Type B pancreatic cell (in vitro differentiated cells): ENCODE results near the gene GCNT1. TPM values are rescaled to one million over a fixed set of nuclear protein-coding genes. Genes with fewer than 3 reads are reported as not detected.
A peak's percentile ranks its signal among the peaks of the same experiment; 100 is the strongest.

Experiments
- DNase-seq: peaks from one replicate; pipeline ENCODE4 v3.0.0; 2021; ENCODE audit warnings: mixed read lengths; ENCODE audit not compliant: unreplicated experiment; ENCODE audit errors: extremely low spot score
- H3K27ac Mint-ChIP-seq: 2 replicates; pipeline ENCODE4 v1.8.0; 2021; ENCODE audit warnings: mild to moderate bottlenecking, mixed read lengths
- H3K27me3 Mint-ChIP-seq: 2 replicates; pipeline ENCODE4 v1.8.0; 2021; ENCODE audit warnings: mixed read lengths
- H3K36me3 Mint-ChIP-seq: 2 replicates; pipeline ENCODE4 v1.8.0; 2021; ENCODE audit warnings: mixed read lengths
- H3K4me1 Mint-ChIP-seq: one replicate; pipeline ENCODE4 v1.8.0; 2021; ENCODE audit warnings: mixed read lengths; ENCODE audit not compliant: unreplicated experiment
- H3K4me3 Mint-ChIP-seq: 2 replicates; pipeline ENCODE4 v1.8.0; 2021; ENCODE audit warnings: mild to moderate bottlenecking, mixed read lengths
- H3K9me3 Mint-ChIP-seq: 2 replicates; pipeline ENCODE4 v1.8.0; 2021; ENCODE audit warnings: mixed read lengths
- long read RNA-seq: library from polyadenylated mRNA; unstranded; transcript quantifications from one replicate; pipeline ENCODE4 v2.0.0, GENCODE V29; 2020
- total RNA-seq: library from RNA; stranded (reverse); gene quantifications from 2 replicates; pipeline ENCODE4 v1.2.1, GENCODE V29; 2021; ENCODE audit warnings: low replicate concordance
- TF ChIP-seq, protein P1 (sequence below): fragments of 200-600 bp; sonication (generic); conservative IDR thresholded peaks from 2 replicates; pipeline ENCODE4 v1.5.0; 2021; ENCODE audit warnings: antibody characterized with exemption, mild to moderate bottlenecking

Gene GCNT1
- 23.8 and 50.3 TPM in 2 replicates for total RNA-seq
- long read RNA-seq, full-length matches to known transcripts: 118 of 150 reads
- long read RNA-seq, partial matches to known transcripts: 4 of 150 reads
- long read RNA-seq, other reads (novel, unspliced or antisense): 28 of 150 reads

DNA sequence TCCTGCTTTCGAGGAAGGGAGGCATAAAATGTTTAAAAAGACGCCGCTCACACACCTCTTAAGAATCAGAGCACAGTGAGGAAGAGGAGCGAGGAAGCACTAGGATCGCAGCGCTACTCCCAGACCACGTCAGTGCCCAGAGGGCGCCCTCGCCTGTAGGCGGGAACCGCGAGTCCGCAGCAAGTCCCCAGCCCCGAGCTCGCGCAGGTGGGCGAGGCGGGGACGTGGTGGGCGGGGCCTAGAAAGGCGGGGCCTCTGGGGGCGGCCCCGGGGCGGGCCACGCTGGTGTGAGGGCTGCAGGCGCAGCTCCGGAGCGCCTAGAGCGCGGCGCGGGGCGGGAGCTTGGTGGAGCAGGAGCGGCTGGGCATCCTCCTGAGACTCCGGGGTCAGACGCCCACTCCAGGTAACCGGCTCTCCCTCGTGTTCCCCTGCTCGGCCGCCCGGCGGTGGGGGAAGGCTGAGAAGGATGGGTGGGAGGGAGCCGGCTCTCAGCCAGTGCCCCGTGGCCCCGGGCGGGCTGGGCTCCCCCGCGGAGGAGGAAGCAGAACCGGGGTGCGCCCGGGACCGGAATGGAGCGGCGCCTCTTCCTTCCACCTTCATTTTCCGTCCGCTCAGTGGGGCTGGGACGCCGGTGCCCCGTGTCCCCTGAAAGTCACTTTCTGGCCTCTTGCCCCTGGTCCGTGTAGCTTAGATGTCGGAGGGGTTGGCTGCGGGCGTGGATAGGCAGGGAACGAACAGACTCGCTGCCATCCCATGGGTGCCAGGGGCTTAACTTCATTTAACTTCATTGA lies at the start of gene GCNT1:
Gene GCNT1, plus strand, starts transcription at position 280 of the 791 bp plus-strand sequence. CDS start 43,200 bp downstream, outside the sequence.
- H3K27me3 Mint-ChIP-seq: peaks cover 4% of the 10 kb centered on the region
- no peaks in the 10 kb centered on the region for H3K9me3 Mint-ChIP-seq
- peak; percentile 91 for DNase-seq
- peak within 1 kb of the TSS; percentile 86 for H3K27ac Mint-ChIP-seq
- peak within 1 kb of the TSS; percentile 95 for H3K4me3 Mint-ChIP-seq
- peaks cover 14% of the 10 kb centered on the region for H3K4me1 Mint-ChIP-seq
- no peaks in the 10 kb centered on the region for H3K36me3 Mint-ChIP-seq
- TF ChIP-seq, protein P1, sequence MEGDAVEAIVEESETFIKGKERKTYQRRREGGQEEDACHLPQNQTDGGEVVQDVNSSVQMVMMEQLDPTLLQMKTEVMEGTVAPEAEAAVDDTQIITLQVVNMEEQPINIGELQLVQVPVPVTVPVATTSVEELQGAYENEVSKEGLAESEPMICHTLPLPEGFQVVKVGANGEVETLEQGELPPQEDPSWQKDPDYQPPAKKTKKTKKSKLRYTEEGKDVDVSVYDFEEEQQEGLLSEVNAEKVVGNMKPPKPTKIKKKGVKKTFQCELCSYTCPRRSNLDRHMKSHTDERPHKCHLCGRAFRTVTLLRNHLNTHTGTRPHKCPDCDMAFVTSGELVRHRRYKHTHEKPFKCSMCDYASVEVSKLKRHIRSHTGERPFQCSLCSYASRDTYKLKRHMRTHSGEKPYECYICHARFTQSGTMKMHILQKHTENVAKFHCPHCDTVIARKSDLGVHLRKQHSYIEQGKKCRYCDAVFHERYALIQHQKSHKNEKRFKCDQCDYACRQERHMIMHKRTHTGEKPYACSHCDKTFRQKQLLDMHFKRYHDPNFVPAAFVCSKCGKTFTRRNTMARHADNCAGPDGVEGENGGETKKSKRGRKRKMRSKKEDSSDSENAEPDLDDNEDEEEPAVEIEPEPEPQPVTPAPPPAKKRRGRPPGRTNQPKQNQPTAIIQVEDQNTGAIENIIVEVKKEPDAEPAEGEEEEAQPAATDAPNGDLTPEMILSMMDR: peak; percentile 54

DNA sequence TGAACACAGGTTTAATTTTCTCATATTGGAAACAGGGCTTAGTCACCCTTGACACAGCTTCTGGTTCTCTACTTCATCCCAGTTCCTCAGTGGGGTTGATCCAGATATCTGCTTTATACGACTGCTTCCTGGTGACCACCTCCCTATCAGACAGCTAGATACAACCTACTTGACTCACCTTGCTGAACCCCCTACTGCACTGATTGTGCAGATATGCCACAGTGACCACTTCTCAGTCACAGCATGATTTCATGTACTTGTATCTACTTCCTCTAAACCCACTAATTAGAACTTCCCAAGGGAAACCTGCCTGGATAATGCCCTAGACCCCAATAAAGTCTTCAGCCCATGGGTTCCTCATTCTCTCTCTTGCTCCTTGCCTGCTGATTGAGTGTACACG lies 46.3 kb upstream of the GCNT1 start:
- Mint-ChIP-seq H3K27ac (no peak overlapping the region), H3K27me3 (no peaks in the 10 kb centered on the region), H3K4me1 (peaks cover 10% of the 10 kb centered on the region), H3K36me3 (no peaks in the 10 kb centered on the region), H3K4me3 (no peak overlapping the region), H3K9me3 (peaks cover 14% of the 10 kb centered on the region)
- DNase-seq: no peak
- TF ChIP-seq, protein P1: no peak

DNA sequence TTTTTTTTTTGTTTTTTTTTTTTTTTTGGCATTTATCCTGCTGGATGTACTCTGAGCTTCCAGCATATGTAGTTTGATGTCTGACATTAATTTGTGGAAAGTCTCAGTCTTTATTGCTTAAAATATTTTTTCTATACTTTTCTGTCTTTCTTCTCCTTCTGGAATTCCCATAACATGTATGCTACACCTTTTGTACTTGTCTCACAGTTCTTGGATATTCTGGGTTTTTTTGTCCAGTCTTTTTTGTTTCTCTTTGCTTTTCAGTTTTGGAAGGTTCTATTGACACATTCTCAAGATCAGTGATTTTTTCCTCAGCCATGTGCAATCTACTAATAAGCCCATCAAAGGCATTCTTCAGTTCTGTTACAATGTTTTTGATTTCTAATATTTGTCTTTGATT lies 45.3 kb upstream of the GCNT1 start:
- DNase-seq: no peak
- no peaks in the 10 kb centered on the region for H3K27me3 Mint-ChIP-seq
- H3K9me3 Mint-ChIP-seq: peaks cover 14% of the 10 kb centered on the region
- no peak overlapping the region for H3K4me3 Mint-ChIP-seq
- TF ChIP-seq, protein P1: no peak
- H3K27ac Mint-ChIP-seq: no peak overlapping the region
- peaks cover 10% of the 10 kb centered on the region for H3K4me1 Mint-ChIP-seq
- no peaks in the 10 kb centered on the region for H3K36me3 Mint-ChIP-seq

DNA sequence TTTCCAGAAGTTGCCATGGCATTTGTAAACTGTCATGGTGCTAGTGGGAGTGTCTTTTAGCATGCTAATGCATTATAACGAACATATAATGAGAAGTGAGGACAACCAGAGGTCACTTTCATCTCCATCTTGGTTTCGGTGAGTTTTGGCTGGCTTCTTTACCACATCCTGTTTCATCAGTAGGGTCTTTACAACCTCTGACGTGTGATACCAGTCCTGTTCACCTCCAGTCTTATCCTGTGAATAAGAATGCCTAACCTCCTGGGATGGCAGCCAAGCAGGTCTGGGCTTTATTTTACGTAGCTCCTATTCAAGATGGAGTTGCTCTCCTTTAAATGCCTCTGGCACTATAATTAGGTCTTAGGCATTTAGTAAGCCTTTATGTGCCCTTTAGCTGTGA lies 44.3 kb upstream of the GCNT1 start:
- H3K4me1 Mint-ChIP-seq: peaks cover 10% of the 10 kb centered on the region
- H3K36me3 Mint-ChIP-seq: no peaks in the 10 kb centered on the region
- no peak overlapping the region for H3K27ac Mint-ChIP-seq
- H3K9me3 Mint-ChIP-seq: peaks cover 14% of the 10 kb centered on the region
- DNase-seq: no peak
- TF ChIP-seq, protein P1: no peak
- H3K4me3 Mint-ChIP-seq: no peak overlapping the region
- H3K27me3 Mint-ChIP-seq: no peaks in the 10 kb centered on the region

DNA sequence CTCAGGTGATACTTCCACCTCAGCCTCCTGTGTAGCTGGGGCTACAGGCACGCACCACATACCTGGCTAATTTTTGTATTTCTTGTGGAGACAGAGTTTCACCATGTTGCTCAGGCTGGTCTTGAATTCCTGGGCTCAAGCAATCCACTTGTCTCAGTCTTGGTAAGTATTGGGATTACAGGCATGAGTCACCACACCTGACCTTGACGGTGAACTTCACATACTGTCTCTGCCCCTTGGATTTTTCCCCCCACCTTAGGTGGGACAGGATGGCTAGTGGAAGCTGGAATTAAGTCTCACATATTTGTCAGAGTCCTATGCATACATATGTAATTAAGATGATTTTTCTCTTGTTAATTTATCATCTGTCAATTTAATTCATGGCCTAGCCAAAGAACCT lies 43.8 kb upstream of the GCNT1 start:
- Mint-ChIP-seq H3K27me3 (no peaks in the 10 kb centered on the region), H3K9me3 (peaks cover 14% of the 10 kb centered on the region), H3K4me1 (peaks cover 10% of the 10 kb centered on the region), H3K36me3 (no peaks in the 10 kb centered on the region), H3K27ac (no peak overlapping the region), H3K4me3 (no peak overlapping the region)
- DNase-seq: no peak
- TF ChIP-seq, protein P1: no peak
